ENCODE data around the gene HMCN1. TPM values are rescaled to one million over a fixed set of nuclear protein-coding genes. Genes with fewer than 3 reads are reported as not detected.

HMCN1 gene
- total RNA-seq, 1 donor from 2014 or later, result 8.9 TPM

DNA sequence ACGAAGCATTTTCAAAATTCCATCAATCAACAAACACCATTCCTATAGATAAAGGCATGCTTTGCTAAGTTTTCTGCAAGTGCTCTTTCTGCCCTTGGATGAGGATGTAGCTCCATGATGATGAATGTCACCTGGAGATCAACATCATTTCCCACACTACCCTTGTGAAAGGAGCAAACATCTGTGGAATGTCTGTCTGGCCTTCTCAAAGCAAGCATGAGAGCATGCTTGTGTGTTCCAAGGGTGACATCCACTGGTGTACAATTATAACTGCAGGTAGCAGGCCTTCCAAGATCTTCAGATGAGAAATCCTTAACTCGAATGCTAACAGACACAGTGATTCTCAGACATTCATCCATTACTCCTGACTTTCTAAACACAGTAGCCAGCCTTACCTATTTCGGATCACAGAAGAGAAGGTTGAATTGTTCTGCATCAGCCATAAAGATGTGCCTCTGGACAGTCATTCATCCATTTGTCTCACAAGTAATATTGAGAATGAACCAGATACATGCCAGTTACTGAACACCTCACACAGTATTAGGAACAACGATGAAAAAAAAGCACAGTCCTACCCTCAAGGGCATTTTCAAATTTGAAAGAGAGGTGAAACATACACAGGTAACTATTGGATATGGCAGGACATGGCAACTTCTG lies 478.5 kb downstream of the HMCN1 start:
- intact Hi-C loops (cut with micrococcal nuclease), result loop anchor here (5.0 kb wide), 2 partner anchors 400 to 490 kb away; no protein-coding TSS in a partner anchor
- H3K36me3 ChIP-seq, result no peaks in the 10 kb centered on the region
- no peak for DNase-seq

DNA sequence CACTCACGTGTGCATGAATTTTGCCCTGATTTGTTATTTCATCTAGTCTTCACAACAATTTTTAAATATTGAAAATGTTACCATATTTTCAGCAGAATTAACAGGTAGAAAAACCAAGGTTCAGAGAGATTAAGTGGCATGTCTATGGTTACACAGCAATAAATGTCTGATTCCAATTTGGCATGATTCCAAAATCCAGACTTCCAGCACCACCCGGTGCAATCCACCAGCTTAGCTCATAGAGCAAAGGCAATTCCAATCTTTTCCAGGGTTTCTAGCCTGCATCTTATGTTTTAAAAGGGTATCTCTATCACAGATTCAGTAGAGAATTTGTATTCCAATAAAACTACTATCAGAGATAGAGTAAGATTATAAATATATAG lies 479.0 kb downstream of the HMCN1 start:
- H3K9me3 ChIP-seq (replicated peaks), result no peaks in the 10 kb centered on the region
- H3K27ac ChIP-seq (replicated peaks), result no peak overlapping the region
- intact Hi-C loops (cut with micrococcal nuclease), result loop anchor here (5.0 kb wide), 2 partner anchors 401 to 491 kb away; no protein-coding TSS in a partner anchor
- H3K36me3 ChIP-seq, result no peaks in the 10 kb centered on the region
- DNase-seq, result no peak
- peaks cover 4% of the 10 kb centered on the region for H3K4me1 ChIP-seq
- no peak overlapping the region for H3K4me3 ChIP-seq
- no peaks in the 10 kb centered on the region for H3K27me3 ChIP-seq (ENCODE audit: low read depth)
- TF ChIP-seq, protein P1, sequence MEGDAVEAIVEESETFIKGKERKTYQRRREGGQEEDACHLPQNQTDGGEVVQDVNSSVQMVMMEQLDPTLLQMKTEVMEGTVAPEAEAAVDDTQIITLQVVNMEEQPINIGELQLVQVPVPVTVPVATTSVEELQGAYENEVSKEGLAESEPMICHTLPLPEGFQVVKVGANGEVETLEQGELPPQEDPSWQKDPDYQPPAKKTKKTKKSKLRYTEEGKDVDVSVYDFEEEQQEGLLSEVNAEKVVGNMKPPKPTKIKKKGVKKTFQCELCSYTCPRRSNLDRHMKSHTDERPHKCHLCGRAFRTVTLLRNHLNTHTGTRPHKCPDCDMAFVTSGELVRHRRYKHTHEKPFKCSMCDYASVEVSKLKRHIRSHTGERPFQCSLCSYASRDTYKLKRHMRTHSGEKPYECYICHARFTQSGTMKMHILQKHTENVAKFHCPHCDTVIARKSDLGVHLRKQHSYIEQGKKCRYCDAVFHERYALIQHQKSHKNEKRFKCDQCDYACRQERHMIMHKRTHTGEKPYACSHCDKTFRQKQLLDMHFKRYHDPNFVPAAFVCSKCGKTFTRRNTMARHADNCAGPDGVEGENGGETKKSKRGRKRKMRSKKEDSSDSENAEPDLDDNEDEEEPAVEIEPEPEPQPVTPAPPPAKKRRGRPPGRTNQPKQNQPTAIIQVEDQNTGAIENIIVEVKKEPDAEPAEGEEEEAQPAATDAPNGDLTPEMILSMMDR (IDR thresholded peaks at IDR 0.05; ENCODE audit: borderline replicate concordance), result no peak

More for the DNA sequence above, 478.5 kb downstream of the HMCN1 start:
- H3K27ac ChIP-seq (replicated peaks), result no peak overlapping the region
- H3K27me3 ChIP-seq (ENCODE audit: low read depth), result no peaks in the 10 kb centered on the region
- no peaks in the 10 kb centered on the region for H3K9me3 ChIP-seq (replicated peaks)
- TF ChIP-seq, protein P1 (IDR thresholded peaks at IDR 0.05; ENCODE audit: borderline replicate concordance), result peak; percentile 87
- H3K4me1 ChIP-seq, result peaks cover 8% of the 10 kb centered on the region
- H3K4me3 ChIP-seq, result no peak overlapping the region

DNA sequence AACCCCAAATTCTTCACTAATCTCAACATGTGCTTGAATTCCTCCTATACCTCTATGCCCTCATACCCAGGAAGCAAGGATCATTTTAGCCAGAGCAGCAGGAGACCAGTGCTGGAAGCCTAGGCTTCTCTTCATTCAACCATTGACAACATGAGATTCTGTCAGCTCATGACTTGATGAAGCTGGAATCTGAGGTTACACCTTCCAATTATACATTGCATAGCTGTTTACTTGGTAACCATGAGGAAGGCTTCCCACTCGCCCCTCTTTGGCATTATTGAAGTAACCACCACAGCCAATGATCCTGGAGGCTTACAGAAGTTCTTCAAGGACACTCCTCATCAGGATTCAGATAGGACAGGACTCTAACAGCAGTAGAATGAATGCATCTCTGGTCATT lies 480.6 kb downstream of the HMCN1 start:
- intact Hi-C loops (cut with micrococcal nuclease), result loop anchor here (5.0 kb wide), 2 partner anchors 402 to 492 kb away; no protein-coding TSS in a partner anchor
- no peaks in the 10 kb centered on the region for H3K36me3 ChIP-seq
- no peak overlapping the region for H3K4me3 ChIP-seq
- no peak overlapping the region for H3K27ac ChIP-seq (replicated peaks)
- DNase-seq, result no peak
- no peaks in the 10 kb centered on the region for H3K9me3 ChIP-seq (replicated peaks)
- no peaks in the 10 kb centered on the region for H3K4me1 ChIP-seq
- no peaks in the 10 kb centered on the region for H3K27me3 ChIP-seq (ENCODE audit: low read depth)
- TF ChIP-seq, protein P1 (IDR thresholded peaks at IDR 0.05; ENCODE audit: borderline replicate concordance), result no peak

DNA sequence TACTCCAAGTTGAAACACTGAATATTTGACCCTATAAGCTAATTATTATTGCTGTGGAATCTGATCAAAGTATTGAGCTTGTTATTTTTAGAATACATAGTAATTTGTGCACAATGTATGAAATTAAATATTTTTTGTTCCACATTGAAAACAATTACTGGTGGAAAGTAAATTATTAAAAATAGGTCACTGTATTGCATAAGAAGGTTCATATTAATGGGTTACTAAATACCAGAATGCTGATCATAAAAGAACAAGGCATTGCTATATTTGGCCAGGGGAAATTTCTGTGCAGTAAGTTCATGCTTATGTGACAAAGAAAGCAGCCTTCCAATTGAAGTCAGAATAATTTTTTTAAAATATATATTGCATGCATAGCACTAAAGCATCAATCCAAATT lies 481.4 kb downstream of the HMCN1 start:
- H3K4me3 ChIP-seq, result no peak overlapping the region
- H3K27ac ChIP-seq (replicated peaks), result no peak overlapping the region
- H3K27me3 ChIP-seq (ENCODE audit: low read depth), result no peaks in the 10 kb centered on the region
- TF ChIP-seq, protein P1 (IDR thresholded peaks at IDR 0.05; ENCODE audit: borderline replicate concordance), result no peak
- H3K36me3 ChIP-seq, result no peaks in the 10 kb centered on the region
- no peaks in the 10 kb centered on the region for H3K4me1 ChIP-seq
- H3K9me3 ChIP-seq (replicated peaks), result no peaks in the 10 kb centered on the region
- no peak for DNase-seq
- intact Hi-C loops (cut with micrococcal nuclease), result no loop called here

DNA sequence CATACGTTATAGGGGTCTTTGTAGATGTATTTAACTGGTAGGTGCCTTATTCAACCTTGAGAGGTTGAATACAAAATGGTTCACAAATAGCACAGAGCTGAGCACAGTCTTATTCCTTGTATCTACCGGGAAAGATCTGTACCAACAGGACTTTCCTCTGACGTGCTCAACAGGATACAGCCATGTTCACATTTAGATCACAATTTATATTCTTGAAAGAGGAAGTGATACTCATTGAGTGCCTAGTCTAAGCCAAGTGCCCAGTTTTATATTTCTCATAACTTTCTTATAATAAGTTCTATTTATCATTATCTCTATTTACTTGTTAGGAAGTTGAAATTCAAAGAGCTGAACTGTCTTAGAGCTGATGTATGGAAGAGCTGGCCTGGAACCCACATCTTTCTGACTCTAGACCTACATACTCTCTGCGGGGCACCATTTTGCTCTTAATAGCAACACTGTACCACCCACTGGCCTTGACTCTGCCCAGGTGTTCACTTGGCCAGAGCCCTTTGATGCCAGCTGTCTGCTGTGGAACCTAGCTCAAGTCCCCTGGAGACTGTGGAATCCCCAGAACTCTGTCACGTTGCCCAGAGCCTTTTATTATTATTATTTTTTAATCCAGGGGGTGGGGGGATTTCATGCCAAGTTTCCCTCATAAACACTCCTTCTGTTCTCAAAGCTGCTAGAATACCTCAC lies 484.6 kb downstream of the HMCN1 start:
- DNase-seq, result no peak
- Histone ChIP-seq H3K27me3 (ENCODE audit: low read depth) (no peaks in the 10 kb centered on the region), H3K4me1 (no peaks in the 10 kb centered on the region), H3K27ac (replicated peaks) (no peak overlapping the region), H3K9me3 (replicated peaks) (no peaks in the 10 kb centered on the region), H3K36me3 (no peaks in the 10 kb centered on the region), H3K4me3 (no peak overlapping the region)
- TF ChIP-seq, protein P1 (IDR thresholded peaks at IDR 0.05; ENCODE audit: borderline replicate concordance), result no peak
- intact Hi-C loops (cut with micrococcal nuclease), result no loop called here
